ENCODE results near the gene ARHGAP26. TPM values are rescaled to one million over a fixed set of nuclear protein-coding genes. Genes with fewer than 3 reads are reported as not detected.

ARHGAP26 gene
- total and polyA plus RNA-seq, 10 donors: 4.2 to 148 (median 55.5) TPM

DNA sequence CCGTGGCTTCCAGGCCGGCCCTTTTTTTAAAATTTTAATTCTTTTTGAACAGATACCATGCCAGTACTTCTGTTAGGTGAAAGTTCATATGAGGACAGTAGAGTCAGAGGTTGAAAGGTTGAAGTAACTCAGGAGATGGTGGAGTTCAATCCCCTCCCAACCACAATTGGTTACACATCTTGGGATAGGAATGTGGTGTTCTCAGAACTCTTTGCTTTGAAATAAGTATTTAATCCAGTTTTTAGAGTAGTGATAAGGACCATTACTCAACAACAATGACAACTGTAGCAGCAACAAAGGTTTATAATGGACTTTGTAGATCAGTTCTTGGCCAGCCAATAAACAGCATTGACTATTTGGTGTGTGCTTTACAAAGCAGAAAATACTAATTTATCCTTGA is 116.0 kb downstream of the ARHGAP26 start:
- Histone ChIP-seq H3K27me3 (replicated peaks in 1 of 7) (no peaks in the 10 kb centered on the region), H3K9me3 (no peaks in the 10 kb centered on the region), H3K36me3 (peaks cover 0 to 42% (median 0%) of the 10 kb centered on the region in 6 donors), H3K4me1 (peaks cover 2 to 62% (median 7%) of the 10 kb centered on the region in 6 donors), H3K27ac (no peak overlapping the region), H3K4me3 (no peak overlapping the region)
- no peak for DNase-seq
- intact Hi-C loops (cut with DNase I; ENCODE audit: low total_unique reads): no loop called here
- TF ChIP-seq CTCF (IDR thresholded peaks at IDR 0.05 in 8 of 11, conservative IDR thresholded peaks at IDR 0.05 in 3 of 11): no peak
- no peak for TF ChIP-seq POLR2A (IDR thresholded peaks at IDR 0.05)
- TF ChIP-seq POLR2AphosphoS5 (IDR thresholded peaks at IDR 0.05): no peak
- 66 to 93% (median 82%) methylated on average over 2 of the region's 2 CpGs for WGBS, 5 donors

DNA sequence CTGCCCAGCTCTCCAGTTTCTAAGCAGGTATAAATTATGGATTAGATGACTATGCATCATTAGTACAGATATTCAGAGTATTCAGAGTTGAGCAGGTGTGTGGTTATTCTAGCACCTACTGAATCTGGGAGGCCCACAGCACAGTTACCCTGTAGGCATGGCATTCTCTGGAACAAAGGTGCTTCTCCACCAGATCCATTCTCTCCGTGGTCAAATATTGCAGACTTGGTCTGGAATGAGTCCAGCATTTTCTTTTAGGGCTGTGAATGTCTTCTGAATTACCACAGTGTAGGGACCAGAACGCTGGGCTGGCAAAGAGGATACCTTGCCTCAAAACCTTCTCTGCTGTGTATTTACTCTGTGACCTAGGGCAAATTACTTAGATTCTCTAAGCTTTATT is 116.8 kb downstream of the ARHGAP26 start:
- Histone ChIP-seq H3K27me3 (replicated peaks in 1 of 7) (no peaks in the 10 kb centered on the region), H3K36me3 (peaks cover 0 to 36% (median 0%) of the 10 kb centered on the region in 6 donors), H3K9me3 (no peaks in the 10 kb centered on the region), H3K27ac (no peak overlapping the region), H3K4me3 (no peak overlapping the region), H3K4me1 (peaks cover 0 to 54% (median 3%) of the 10 kb centered on the region in 6 donors)
- no peak for DNase-seq
- 70 to 88% (median 77%) methylated on average over 2 of the region's 2 CpGs for WGBS, 5 donors
- TF ChIP-seq POLR2A (IDR thresholded peaks at IDR 0.05): no peak
- no peak for TF ChIP-seq POLR2AphosphoS5 (IDR thresholded peaks at IDR 0.05)
- TF ChIP-seq CTCF (IDR thresholded peaks at IDR 0.05 in 8 of 11, conservative IDR thresholded peaks at IDR 0.05 in 3 of 11): no peak
- intact Hi-C loops (cut with DNase I; ENCODE audit: low total_unique reads): no loop called here

DNA sequence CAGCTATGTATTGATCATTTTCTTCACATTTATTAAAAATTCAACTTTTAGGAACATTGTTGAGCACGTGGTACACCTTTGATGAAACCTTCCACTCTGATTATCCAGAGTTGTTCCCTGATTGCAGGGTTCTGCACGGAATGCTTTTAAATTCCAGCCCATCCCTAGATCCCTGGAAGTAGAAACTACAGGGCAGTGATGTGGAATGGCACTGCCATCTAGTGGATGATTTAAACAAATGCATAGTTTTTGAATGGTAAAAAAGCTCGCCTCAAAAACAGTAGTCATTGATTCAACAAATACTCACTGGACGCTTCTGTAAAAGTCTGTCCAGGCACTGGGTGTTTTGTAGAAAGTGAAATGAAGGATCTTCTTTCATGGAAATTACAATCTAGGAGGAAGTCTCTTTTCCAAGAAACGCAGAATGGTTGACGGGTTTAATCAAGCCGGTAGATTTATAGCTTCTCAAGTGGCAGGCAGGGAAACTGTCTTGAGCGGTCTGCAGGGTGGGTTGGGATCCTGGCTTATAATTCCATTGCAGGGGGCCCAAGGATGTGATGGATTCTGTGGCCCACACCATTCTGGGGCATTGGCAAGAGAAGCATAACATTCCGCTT is 118.4 kb downstream of the ARHGAP26 start:
- no peaks in the 10 kb centered on the region for H3K27me3 ChIP-seq (replicated peaks in 1 of 7)
- no peak overlapping the region for H3K27ac ChIP-seq
- H3K4me3 ChIP-seq: no peak overlapping the region
- TF ChIP-seq CTCF (IDR thresholded peaks at IDR 0.05 in 8 of 11, conservative IDR thresholded peaks at IDR 0.05 in 3 of 11) (peak; percentile 30 to 72 (median 66)), POLR2AphosphoS5 (IDR thresholded peaks at IDR 0.05) (no peak), POLR2A (IDR thresholded peaks at IDR 0.05) (no peak)
- no peaks in the 10 kb centered on the region for H3K9me3 ChIP-seq
- intact Hi-C loops (cut with DNase I; ENCODE audit: low total_unique reads): no loop called here
- WGBS, 5 donors: 57 to 68% (median 60%) methylated on average over 9 of the region's 9 CpGs
- H3K4me1 ChIP-seq: peaks cover 0 to 38% (median 3%) of the 10 kb centered on the region in 6 donors
- peaks cover 0 to 24% (median 0%) of the 10 kb centered on the region in 6 donors for H3K36me3 ChIP-seq
- DNase-seq: no peak

GRCh38 chr5:142892021-142892420 is 121.8 kb downstream of the ARHGAP26 start:
- no peaks in the 10 kb centered on the region for H3K27me3 ChIP-seq (replicated peaks in 1 of 7)
- WGBS, 5 donors: 82 to 94% (median 85%) methylated on average over 3 of the region's 3 CpGs
- peaks cover 0 to 20% (median 0%) of the 10 kb centered on the region in 6 donors for H3K4me1 ChIP-seq
- DNase-seq: no peak
- no peak overlapping the region for H3K27ac ChIP-seq
- intact Hi-C loops (cut with DNase I; ENCODE audit: low total_unique reads): no loop called here
- H3K9me3 ChIP-seq: no peaks in the 10 kb centered on the region
- H3K4me3 ChIP-seq: no peak overlapping the region
- TF ChIP-seq POLR2A (IDR thresholded peaks at IDR 0.05): no peak
- H3K36me3 ChIP-seq: peaks cover 0 to 32% (median 12%) of the 10 kb centered on the region in 6 donors
